NCI-H128 (cell line): ENCODE measurements around the gene PPP3CB.

Experiments used
- DNase-seq: peaks from one replicate; lab custom pipeline; 2025; ENCODE audit not compliant: unreplicated experiment; lab: John Stamatoyannopoulos, UW

Gene PPP3CB

DNA sequence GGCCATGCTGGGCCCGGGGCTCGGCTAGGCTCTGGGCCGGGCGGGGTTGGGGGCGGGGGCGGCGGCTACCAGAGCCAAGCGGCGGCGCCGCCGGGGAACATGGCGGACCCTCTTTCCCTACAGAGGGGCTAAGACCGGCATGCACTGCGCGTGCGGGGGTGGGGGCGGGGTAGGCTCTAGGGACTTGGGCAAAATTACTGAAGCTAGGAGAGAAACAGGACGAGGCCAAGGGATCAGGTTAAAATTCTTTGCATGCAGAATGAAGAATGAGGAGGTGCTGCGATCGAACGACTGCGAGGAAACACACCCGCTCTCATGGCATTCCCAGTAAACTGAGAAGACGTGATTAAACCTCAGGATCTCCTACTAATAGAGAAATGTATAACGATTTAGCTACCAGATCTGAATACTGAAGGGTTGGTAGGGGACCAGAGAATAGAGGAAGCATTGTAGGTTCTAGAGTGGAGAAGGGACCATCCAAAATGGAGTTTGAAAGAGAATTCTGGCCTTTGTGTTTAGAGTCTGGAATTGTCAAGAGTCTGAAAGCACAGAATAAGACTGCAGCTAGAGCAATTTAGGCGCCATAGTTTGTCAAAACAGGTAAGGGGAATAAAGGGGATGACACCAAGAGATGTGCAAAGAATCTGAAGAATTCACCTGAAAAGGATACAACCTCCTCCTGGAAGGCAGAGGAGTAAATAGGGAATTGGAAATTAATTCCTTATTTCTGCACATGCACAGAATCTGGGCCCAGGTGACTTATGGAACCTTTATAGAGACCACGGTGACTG is at the start of gene PPP3CB:
TSS of gene PPP3CB (minus strand) at position 141 of the 791 bp plus-strand sequence. CDS start at position 6, 135 bp downstream.
- peak; percentile 51 for DNase-seq

DNA sequence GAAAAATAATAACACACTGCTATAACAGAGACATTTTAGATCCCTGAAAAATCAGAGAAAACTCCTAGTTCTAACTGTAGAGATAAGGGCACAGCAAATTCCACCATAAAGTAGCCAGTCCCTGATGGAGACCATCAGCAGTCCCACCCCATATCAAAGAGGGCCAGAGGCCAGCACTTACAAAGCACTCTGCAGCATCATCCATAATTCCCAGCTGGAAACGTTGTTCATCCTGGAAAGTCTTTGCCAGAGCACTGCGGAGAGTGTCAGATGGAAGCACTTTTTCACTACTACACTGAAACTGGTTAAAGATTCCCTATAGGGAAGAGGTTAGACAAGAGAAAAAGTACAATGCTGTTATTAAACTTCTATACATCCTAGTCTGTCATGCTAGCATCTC is 49.5 kb upstream of the PPP3CB start:
- no peak for DNase-seq

- no peak for DNase-seq
Observed at GRCh38 chr10:73537709-73538108, 41.9 kb upstream of the PPP3CB start.

- DNase-seq: no peak
Observed at GRCh38 chr10:73537288-73537687, 41.5 kb upstream of the PPP3CB start.

- DNase-seq: no peak
Observed at GRCh38 chr10:73534857-73535256, 39.0 kb upstream of the PPP3CB start.

DNA sequence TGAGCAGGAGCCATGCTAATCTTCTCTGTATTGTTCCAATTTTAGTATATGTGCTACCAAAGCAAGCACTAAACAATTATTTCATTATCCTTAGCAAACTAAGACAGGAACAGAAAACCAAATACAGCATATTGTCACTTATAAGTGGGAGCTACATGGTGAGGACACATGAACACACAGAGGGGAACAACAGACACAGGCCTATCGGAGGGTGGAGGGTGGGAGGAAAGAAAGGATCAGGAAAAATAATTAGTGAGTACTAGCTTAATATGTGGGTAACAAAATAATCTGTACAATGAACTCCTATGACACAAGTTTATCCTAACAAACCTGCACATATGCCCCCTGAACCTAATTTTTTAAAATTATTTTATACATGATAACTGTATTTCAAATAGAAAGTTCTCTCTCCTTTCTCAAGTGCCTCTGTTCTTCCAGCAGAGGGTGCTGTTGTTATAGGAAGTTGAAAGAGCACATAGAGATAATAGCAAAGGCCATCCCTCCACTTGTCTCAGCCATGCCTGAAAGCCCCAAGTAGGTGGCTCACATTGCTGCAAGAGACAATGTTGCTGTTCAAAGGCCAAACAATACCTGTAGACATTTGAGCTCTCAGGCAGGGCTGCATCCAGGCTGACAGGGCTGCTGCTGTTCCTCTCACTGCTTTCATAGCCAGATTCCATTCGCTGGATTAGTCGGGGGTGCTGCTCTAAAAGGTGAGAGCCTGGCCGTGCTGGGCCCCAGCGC is 33.4 kb upstream of the PPP3CB start:
- DNase-seq: peak; percentile 21

- no peak for DNase-seq
Observed at GRCh38 chr10:73522263-73522662, 26.4 kb upstream of the PPP3CB start.

GRCh38 chr10:73519336-73519735 is 23.5 kb upstream of the PPP3CB start:
- DNase-seq: no peak

DNA sequence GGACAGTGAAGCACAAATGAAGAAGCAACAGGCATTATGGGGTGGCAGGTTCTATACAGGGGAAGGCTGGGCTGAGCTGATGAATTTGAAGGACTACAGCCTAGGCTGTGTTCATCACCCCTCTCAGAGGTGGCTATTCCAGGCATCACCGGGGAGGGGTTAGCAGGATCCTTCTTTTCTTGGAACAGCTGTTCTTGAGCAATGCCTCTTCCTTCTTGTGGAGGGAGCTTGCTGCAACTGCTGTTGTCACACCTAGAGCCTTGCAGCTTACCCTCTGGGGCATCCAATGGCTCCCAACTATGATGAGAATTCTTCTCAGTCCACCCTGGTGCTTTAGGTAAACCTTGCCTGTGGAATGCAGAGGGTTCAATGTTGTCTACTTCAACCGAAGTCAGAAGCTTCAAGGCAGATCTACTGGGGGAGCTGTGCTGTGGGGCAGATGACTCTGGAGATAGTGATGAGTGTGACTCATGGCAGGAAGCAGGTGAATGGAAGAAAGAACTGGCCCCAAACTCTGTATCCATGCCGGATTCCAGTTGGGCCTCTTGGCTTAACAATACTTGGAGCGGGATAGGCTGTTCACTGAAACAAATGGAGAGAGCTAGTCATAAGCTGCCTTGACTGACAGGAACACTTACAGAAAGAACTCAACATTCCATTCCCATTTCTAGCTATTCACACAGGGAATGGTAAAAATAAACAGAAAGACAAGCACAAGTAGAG is 21.5 kb upstream of the PPP3CB start:
- no peak for DNase-seq

- no peak for DNase-seq
Observed at GRCh38 chr10:73512207-73512743, 16.5 kb upstream of the PPP3CB start.

- no peak for DNase-seq
Observed at GRCh38 chr10:73509695-73510094, 13.9 kb upstream of the PPP3CB start.

DNA sequence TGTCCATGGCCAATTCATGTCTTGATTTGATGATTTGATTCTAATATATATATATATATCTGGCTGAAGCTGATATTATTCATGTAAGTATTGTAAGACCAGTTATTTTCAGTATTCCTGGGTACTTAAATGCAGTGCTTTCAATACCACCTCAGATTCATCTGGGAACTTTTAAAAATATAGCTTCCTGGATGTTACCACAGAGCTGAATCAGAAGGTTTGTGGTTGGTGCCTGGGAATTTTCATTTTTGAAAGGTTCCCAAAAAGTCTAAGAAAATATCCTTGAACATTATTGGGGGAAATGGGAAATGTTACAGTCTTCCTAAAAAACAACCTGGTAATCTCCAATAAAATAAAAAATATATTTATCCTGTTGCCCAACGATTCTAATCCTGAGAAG is 10.7 kb upstream of the PPP3CB start:
- no peak for DNase-seq

- no peak for DNase-seq
Observed at GRCh38 chr10:73506074-73506473, 10.2 kb upstream of the PPP3CB start.

DNA sequence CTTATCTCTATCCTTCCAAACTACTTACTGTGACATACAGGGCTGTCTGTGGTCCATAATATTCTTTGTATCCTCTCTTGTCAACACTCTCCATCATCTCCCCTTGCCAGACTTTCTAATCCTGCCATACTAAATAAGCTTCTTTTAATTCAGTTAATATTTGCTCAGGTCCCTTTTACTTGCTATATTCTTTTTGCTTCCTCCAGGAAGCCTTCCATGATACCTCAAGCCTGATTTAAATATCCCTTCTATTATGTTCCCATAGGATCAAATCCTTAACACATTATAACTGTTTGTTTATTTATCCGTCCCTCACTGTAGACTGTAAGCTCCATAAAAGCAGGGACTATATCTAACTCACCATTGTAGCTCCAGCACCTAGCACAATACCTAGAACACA is 7.2 kb upstream of the PPP3CB start:
- DNase-seq: no peak

DNA sequence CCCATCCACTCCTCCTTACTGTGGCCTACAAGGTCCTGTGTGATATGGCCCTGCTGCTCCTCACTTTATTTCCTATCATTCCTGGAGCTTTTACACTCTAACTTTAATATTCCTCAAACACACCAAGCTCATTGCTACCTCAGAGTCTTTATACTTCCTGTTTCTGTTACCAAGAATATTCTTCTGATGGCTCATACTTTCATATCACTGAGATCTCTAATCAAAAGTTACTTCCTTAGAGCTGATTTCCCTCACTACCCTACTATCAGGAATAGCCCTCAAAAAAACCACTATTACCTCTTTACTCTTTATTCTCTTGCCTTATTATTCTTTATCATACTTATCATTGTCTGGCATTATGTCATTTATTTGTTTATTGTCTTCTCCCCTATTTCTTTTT is 5.8 kb upstream of the PPP3CB start:
- DNase-seq: no peak

DNA sequence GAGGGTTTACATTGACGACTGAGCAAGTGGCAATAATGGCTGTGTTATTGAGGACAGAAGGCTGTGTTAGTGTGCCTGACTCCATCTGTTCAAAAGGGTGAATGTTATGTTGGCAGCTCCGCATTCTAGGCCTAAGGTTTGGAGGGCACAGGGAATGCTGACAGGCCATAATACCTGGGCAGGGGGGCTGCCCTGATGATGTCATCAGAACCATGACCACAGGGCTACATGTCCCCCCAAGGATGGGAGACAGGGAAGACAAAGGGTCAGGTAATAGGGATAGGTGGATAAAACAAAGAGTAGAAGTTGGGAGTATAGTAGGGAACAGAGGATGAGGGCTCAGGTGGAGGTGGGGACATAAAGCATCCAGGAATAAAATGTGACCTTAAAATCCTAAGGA is 1.8 kb upstream of the PPP3CB start:
- no peak for DNase-seq

- no peak for DNase-seq
Observed at GRCh38 chr10:73495226-73495883, 469 bp downstream of the PPP3CB start.

GRCh38 chr10:73494877-73495225 is 973 bp downstream of the PPP3CB start:
- no peak for DNase-seq

DNA sequence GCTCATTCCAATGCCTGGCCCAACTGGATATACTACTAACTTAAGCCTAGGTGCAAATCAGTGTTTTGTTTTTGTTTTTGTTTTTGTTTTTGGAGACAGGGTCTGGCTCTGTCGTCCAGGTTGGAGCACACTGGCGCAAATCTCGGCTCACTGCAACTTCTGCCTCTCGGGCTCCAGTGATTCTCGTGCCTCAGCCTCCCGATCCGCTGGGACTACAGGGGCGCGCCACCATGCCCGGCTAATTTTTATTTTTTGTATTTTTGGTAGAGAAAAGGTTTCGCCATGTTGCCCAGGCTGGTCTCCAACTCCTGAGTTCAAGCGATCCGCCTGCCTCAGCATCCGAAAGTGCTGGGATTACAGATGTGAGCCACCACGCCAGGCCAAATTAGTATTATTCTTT is 1.6 kb downstream of the PPP3CB start:
- DNase-seq: no peak

GRCh38 chr10:73493781-73494180 is 2.0 kb downstream of the PPP3CB start:
- DNase-seq: no peak

DNA sequence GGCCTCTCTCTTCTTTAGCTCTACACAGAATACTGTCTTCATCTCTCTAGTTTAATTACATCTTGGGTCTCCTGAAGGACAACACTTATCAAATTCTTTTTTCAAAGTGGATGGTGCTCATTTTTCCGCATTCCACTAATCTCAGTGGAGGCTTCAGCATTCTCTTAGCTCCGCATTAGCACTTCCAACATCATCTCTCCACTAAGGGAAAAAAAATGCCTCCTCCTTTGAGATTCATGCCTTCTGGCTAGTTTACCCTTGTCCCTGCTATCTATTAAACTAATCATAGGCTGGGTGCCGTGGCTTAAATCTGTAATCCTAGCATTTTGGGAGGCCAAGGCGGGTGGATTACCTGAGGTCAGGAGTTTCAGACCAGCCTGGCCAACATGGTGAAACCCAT is 9.2 kb downstream of the PPP3CB start:
- DNase-seq: no peak
